Activated CD8-positive, alpha-beta T cell treated with anti-CD3 and anti-CD28 coated beads for 36 hours (primary cell): ENCODE measurements around the gene TCF25. TPM values are rescaled to one million over a fixed set of nuclear protein-coding genes. Genes with fewer than 3 reads are reported as not detected.

Experiments used
- ATAC-seq: fragments of 200-7000 bp; cut with Tn5 transposase; one replicate; pipeline ENCODE4 v1.10.0; 2021; ENCODE audit warnings: mild to moderate bottlenecking, moderate library complexity
- CTCF ChIA-PET: fragments of 350-600 bp; sonication (Branson Sonifier 250); formaldehyde crosslinking; loops from one replicate; lab custom pipeline; 2021; ENCODE audit warnings: antibody characterized with exemption; lab: Charles Lee
- POLR2A ChIA-PET: fragments of 350-600 bp; sonication (Branson Sonifier 250); formaldehyde crosslinking; loops from one replicate; lab custom pipeline; 2021; ENCODE audit warnings: antibody characterized with exemption; lab: Charles Lee
- DNase-seq: peaks from one replicate; pipeline ENCODE4 v3.0.0-alpha.2; 2020
- H3K27ac Mint-ChIP-seq: one replicate; pipeline ENCODE4 v1.8.0; 2021; ENCODE audit warnings: mild to moderate bottlenecking, mixed read lengths
- H3K27me3 Mint-ChIP-seq: one replicate; pipeline ENCODE4 v1.8.0; 2021; ENCODE audit warnings: mixed read lengths
- H3K36me3 Mint-ChIP-seq: one replicate; pipeline ENCODE4 v1.8.0; 2021; ENCODE audit warnings: low read depth, mixed read lengths
- H3K4me1 Mint-ChIP-seq: one replicate; pipeline ENCODE4 v1.8.0; 2021; ENCODE audit warnings: low read depth, mixed read lengths
- H3K4me3 Mint-ChIP-seq: one replicate; pipeline ENCODE4 v1.8.0; 2021; ENCODE audit warnings: mild to moderate bottlenecking, moderate library complexity, mixed read lengths
- H3K9me3 Mint-ChIP-seq: one replicate; pipeline ENCODE4 v1.8.0; 2021; ENCODE audit warnings: mixed read lengths
- intact Hi-C: fragments of 100-400 bp; cut with micrococcal nuclease; formaldehyde crosslinking; loops from one replicate; pipeline ENCODE4 v1.10.0; 2022
- total RNA-seq, 2 experiments: library from RNA; stranded (reverse); gene quantifications; one replicate each; pipeline ENCODE4 v1.2.3, GENCODE V29; 2021
- TF ChIP-seq, protein P1 (sequence below): fragments of 200-600 bp; IDR thresholded peaks from one replicate; pipeline ENCODE4 v1.8.0; 2022; ENCODE audit warnings: antibody characterized with exemption, mild to moderate bottlenecking

The TCF25 gene
- total RNA-seq, 2 experiments from 2014 or later, result 138 to 149 TPM

DNA sequence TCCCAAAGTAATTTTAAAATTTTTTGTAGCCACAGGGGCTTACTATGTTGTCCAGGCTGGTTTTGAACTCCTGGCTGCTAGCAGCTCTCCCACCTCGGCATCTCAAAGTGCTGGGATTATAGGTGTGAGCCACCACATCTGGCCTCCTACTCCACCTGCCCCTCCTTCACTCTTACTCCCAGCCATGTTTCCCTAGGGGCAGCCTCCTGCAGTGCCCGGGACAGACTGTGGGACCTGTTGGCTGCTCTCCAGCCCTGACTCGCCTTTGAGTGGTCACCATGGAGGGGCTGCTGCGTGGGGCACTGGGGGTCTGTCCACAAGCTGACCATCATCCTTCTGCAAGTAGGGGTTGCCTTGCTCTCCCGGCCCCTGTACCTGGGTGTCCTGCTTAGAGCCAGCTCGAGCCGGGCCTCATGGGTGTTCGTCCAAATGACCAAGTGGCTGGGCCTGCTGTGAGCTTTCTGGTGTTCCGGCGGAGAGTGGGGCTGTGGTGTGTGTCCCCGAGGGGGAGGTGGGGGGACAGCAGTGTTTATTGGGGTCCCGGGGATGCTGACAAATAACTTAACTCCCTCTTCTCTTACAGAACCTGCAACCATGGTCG is 28.6 kb upstream of the TCF25 start:
- Mint-ChIP-seq H3K9me3 (no peaks in the 10 kb centered on the region), H3K4me1 (peaks cover 16% of the 10 kb centered on the region), H3K27ac (no peak overlapping the region), H3K27me3 (no peaks in the 10 kb centered on the region), H3K36me3 (no peaks in the 10 kb centered on the region), H3K4me3 (no peak overlapping the region)
- intact Hi-C loops, result no loop called here
- DNase-seq (no peak), ATAC-seq (no peak)
- ChIA-PET POLR2A (no interaction called here), CTCF (interaction anchor here (1.4 to 1.5 kb wide), 3 partner anchors 16 to 144 kb away, joined by 3 to 6 read pairs (median 4); partner anchors contain the start of gene SPATA2L)
- TF ChIP-seq, protein P1, sequence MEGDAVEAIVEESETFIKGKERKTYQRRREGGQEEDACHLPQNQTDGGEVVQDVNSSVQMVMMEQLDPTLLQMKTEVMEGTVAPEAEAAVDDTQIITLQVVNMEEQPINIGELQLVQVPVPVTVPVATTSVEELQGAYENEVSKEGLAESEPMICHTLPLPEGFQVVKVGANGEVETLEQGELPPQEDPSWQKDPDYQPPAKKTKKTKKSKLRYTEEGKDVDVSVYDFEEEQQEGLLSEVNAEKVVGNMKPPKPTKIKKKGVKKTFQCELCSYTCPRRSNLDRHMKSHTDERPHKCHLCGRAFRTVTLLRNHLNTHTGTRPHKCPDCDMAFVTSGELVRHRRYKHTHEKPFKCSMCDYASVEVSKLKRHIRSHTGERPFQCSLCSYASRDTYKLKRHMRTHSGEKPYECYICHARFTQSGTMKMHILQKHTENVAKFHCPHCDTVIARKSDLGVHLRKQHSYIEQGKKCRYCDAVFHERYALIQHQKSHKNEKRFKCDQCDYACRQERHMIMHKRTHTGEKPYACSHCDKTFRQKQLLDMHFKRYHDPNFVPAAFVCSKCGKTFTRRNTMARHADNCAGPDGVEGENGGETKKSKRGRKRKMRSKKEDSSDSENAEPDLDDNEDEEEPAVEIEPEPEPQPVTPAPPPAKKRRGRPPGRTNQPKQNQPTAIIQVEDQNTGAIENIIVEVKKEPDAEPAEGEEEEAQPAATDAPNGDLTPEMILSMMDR, result no peak

DNA sequence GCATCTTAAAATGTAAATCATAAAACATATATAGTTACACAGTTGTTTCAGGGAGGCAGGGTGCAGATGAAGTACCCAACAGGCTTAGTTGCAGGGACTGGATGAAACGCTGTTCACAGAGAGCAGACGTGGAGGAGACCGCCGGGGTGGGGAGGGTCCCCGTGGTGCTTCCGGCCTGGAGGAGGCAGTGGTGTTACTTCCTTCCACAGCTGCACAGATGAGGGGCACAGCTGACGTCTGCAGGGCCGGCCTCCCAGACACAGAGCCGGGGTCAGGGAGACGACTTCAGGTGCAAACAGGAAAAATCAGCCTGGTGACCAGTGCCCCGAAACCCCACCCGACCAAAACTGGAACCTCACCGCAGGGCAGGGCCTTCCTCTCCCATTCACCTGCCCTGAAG is 28.0 kb upstream of the TCF25 start:
- no peaks in the 10 kb centered on the region for H3K27me3 Mint-ChIP-seq
- TF ChIP-seq, protein P1, result no peak
- H3K4me3 Mint-ChIP-seq, result no peak overlapping the region
- H3K9me3 Mint-ChIP-seq, result no peaks in the 10 kb centered on the region
- ChIA-PET POLR2A (no interaction called here), CTCF (interaction anchor here (1.4 to 1.5 kb wide), 3 partner anchors 15 to 144 kb away, joined by 3 to 6 read pairs (median 4); partner anchors contain the start of gene SPATA2L)
- H3K4me1 Mint-ChIP-seq, result peaks cover 16% of the 10 kb centered on the region
- H3K27ac Mint-ChIP-seq, result no peak overlapping the region
- peak; percentile 72 for ATAC-seq
- no peaks in the 10 kb centered on the region for H3K36me3 Mint-ChIP-seq
- intact Hi-C loops, result no loop called here
- peak; percentile 64 for DNase-seq

DNA sequence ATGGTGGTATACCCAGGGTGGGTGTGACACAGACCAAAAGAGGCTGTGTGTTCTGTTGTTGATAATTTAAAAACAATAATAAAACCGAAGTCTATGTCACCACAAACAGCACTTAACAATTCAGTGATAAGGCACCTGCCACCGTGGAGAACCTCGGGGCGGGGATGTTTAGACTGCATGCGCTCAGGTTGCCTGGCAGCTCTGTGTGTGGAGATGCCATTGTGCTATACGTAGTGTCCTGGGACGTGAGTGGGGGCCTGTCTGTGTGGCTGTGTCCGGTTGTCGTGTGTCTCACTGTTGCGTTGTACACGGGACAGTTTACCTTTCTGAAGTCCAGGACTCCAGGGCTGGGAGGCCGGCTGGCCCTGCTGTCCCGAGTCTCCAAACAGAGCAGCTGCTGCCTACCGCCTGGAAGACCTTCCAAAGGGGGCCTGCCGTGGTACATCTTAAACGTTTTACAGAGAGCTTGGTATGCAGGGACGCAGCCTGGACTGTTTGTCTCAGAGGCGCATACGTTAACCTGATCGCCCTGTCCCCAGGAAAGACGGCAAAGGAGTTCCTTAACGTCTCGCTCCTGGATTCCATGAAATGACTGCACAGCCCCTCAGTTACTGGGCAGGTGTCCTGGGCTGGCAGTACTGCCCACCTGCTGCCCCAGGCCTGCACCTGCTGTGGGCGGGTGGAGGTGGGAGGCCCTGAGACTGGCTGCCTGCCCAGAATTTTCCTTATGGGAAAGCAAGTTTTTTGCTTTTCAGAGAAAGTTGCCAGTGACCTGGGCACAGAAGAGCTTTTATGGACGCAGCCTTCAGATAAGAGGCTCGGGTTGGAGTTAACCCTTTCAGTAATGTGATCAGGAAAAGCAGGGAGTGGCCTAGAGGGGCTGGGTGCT is 26.1 kb upstream of the TCF25 start:
- H3K27ac Mint-ChIP-seq, result no peak overlapping the region
- no peak for ATAC-seq
- no peak overlapping the region for H3K4me3 Mint-ChIP-seq
- no peak for DNase-seq
- no peaks in the 10 kb centered on the region for H3K36me3 Mint-ChIP-seq
- CTCF ChIA-PET, result no interaction called here
- H3K4me1 Mint-ChIP-seq, result peaks cover 9% of the 10 kb centered on the region
- H3K27me3 Mint-ChIP-seq, result no peaks in the 10 kb centered on the region
- TF ChIP-seq, protein P1, result no peak
- intact Hi-C loops, result no loop called here
- POLR2A ChIA-PET, result no interaction called here
- no peaks in the 10 kb centered on the region for H3K9me3 Mint-ChIP-seq

DNA sequence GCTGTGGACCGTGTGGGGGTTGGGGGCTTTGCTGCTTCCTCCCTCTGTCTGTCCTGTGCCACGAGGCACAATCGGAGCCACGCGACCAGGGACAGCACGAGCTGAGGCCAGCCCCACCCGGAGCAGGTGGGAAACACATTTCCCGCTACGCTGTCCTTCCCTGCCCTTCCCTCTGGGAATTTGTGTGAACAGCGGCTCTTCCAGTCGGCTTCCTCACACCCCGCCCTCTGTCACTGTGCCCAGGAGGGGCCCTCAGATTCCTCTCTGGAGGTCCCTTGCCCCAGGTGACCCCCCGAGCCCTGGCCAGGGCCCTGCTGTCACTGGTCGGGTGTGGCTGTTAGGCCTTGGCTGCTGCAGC is 25.5 kb upstream of the TCF25 start:
- peaks cover 9% of the 10 kb centered on the region for H3K4me1 Mint-ChIP-seq
- CTCF ChIA-PET, result no interaction called here
- no peaks in the 10 kb centered on the region for H3K27me3 Mint-ChIP-seq
- no peaks in the 10 kb centered on the region for H3K9me3 Mint-ChIP-seq
- no peak overlapping the region for H3K4me3 Mint-ChIP-seq
- TF ChIP-seq, protein P1, result no peak
- no peak for DNase-seq
- no peak overlapping the region for H3K27ac Mint-ChIP-seq
- POLR2A ChIA-PET, result no interaction called here
- no peaks in the 10 kb centered on the region for H3K36me3 Mint-ChIP-seq
- intact Hi-C loops, result no loop called here
- ATAC-seq, result no peak

DNA sequence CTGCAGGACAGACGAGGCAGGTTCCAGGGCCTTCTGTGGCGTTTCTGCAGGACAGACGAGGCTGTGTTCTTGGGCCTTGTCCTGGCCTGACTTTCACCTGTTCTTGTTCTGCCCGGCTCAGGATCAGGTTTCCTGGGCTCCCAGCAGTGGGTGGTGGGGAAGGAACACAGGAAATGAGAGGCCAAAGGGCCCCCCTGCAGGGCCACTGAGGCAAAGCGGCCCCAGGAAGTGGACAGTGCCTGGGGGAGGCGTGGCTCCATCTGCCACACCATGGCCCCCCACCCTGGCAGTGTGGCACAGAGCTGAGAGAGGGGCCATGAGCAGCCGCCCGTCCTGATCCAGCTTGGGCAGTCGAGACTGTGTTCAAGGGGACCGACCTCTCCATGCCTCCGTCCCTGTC is 24.4 kb upstream of the TCF25 start:
- Mint-ChIP-seq H3K27me3 (no peaks in the 10 kb centered on the region), H3K36me3 (no peaks in the 10 kb centered on the region), H3K4me1 (peaks cover 9% of the 10 kb centered on the region), H3K4me3 (no peak overlapping the region), H3K27ac (no peak overlapping the region), H3K9me3 (no peaks in the 10 kb centered on the region)
- ChIA-PET CTCF (no interaction called here), POLR2A (no interaction called here)
- no peak for DNase-seq
- no peak for ATAC-seq
- intact Hi-C loops, result no loop called here
- TF ChIP-seq, protein P1, result no peak
